ENCODE data around the gene ACD.
"Not testable (repeated sequence)": the region's sequence is repeated elsewhere in the genome, so short reads cannot be mapped to it uniquely, and the experiment has no call there.

ACD gene

GRCh38 chr16:67659675-67660563 is at the start of gene ACD:
ACD (minus strand) TSS chr16:67660260; CDS start chr16:67660220, 40 bp downstream.
- Mint-ChIP-seq H3K36me3 (peaks cover 21% of the 10 kb centered on the region), H3K27me3 (no peaks in the 10 kb centered on the region), H3K9me3 (no peaks in the 10 kb centered on the region), H3K27ac (peak within 1 kb of the TSS; percentile 90), H3K4me1 (peaks cover 50% of the 10 kb centered on the region), H3K4me3 (peak within 1 kb of the TSS; percentile 85)
- ATAC-seq = peak; percentile 82

GRCh38 chr16:67709050-67709449 is 49.0 kb upstream of the ACD start:
- H3K36me3 Mint-ChIP-seq = peaks cover 11% of the 10 kb centered on the region
- H3K27ac Mint-ChIP-seq = no peak overlapping the region
- no peaks in the 10 kb centered on the region for H3K9me3 Mint-ChIP-seq
- no peak overlapping the region for H3K4me3 Mint-ChIP-seq
- no peaks in the 10 kb centered on the region for H3K27me3 Mint-ChIP-seq
- peaks cover 28% of the 10 kb centered on the region for H3K4me1 Mint-ChIP-seq
- no peak for ATAC-seq

GRCh38 chr16:67708368-67708771 is 48.3 kb upstream of the ACD start:
- peaks cover 28% of the 10 kb centered on the region for H3K4me1 Mint-ChIP-seq
- H3K27me3 Mint-ChIP-seq = no peaks in the 10 kb centered on the region
- no peak overlapping the region for H3K4me3 Mint-ChIP-seq
- no peak for ATAC-seq
- no peaks in the 10 kb centered on the region for H3K9me3 Mint-ChIP-seq
- no peak overlapping the region for H3K27ac Mint-ChIP-seq
- peaks cover 11% of the 10 kb centered on the region for H3K36me3 Mint-ChIP-seq

GRCh38 chr16:67707790-67708189 is 47.7 kb upstream of the ACD start:
- H3K9me3 Mint-ChIP-seq = no peaks in the 10 kb centered on the region
- ATAC-seq = no peak
- no peak overlapping the region for H3K27ac Mint-ChIP-seq
- no peak overlapping the region for H3K4me3 Mint-ChIP-seq
- no peaks in the 10 kb centered on the region for H3K27me3 Mint-ChIP-seq
- peaks cover 28% of the 10 kb centered on the region for H3K4me1 Mint-ChIP-seq
- H3K36me3 Mint-ChIP-seq = peaks cover 11% of the 10 kb centered on the region

- H3K4me3 Mint-ChIP-seq = no peak overlapping the region
- H3K9me3 Mint-ChIP-seq = no peaks in the 10 kb centered on the region
- ATAC-seq = no peak
- no peak overlapping the region for H3K27ac Mint-ChIP-seq
- H3K27me3 Mint-ChIP-seq = no peaks in the 10 kb centered on the region
- peaks cover 11% of the 10 kb centered on the region for H3K36me3 Mint-ChIP-seq
- peaks cover 28% of the 10 kb centered on the region for H3K4me1 Mint-ChIP-seq
Measured at GRCh38 chr16:67707210-67707609, 47.1 kb upstream of the ACD start.

- no peaks in the 10 kb centered on the region for H3K27me3 Mint-ChIP-seq
- no peak overlapping the region for H3K4me3 Mint-ChIP-seq
- no peak for ATAC-seq
- H3K36me3 Mint-ChIP-seq = no peaks in the 10 kb centered on the region
- H3K4me1 Mint-ChIP-seq = peaks cover 21% of the 10 kb centered on the region
- H3K27ac Mint-ChIP-seq = no peak overlapping the region
- no peaks in the 10 kb centered on the region for H3K9me3 Mint-ChIP-seq
Measured at GRCh38 chr16:67704110-67704509, 44.0 kb upstream of the ACD start.

GRCh38 chr16:67703626-67704025 is 43.6 kb upstream of the ACD start:
- Mint-ChIP-seq H3K27ac (no peak overlapping the region), H3K27me3 (no peaks in the 10 kb centered on the region), H3K4me3 (no peak overlapping the region), H3K4me1 (peaks cover 16% of the 10 kb centered on the region), H3K9me3 (no peaks in the 10 kb centered on the region), H3K36me3 (peaks cover 3% of the 10 kb centered on the region)
- no peak for ATAC-seq

GRCh38 chr16:67702130-67702529 is 42.1 kb upstream of the ACD start:
- Mint-ChIP-seq H3K27me3 (no peaks in the 10 kb centered on the region), H3K36me3 (peaks cover 12% of the 10 kb centered on the region), H3K4me1 (peaks cover 14% of the 10 kb centered on the region), H3K9me3 (no peaks in the 10 kb centered on the region), H3K27ac (no peak overlapping the region), H3K4me3 (no peak overlapping the region)
- ATAC-seq = no peak

GRCh38 chr16:67701420-67701819 is 41.4 kb upstream of the ACD start:
- H3K27me3 Mint-ChIP-seq = no peaks in the 10 kb centered on the region
- no peak overlapping the region for H3K4me3 Mint-ChIP-seq
- H3K36me3 Mint-ChIP-seq = peaks cover 12% of the 10 kb centered on the region
- H3K9me3 Mint-ChIP-seq = no peaks in the 10 kb centered on the region
- ATAC-seq = no peak
- H3K27ac Mint-ChIP-seq = no peak overlapping the region
- peaks cover 14% of the 10 kb centered on the region for H3K4me1 Mint-ChIP-seq

GRCh38 chr16:67699265-67699664 is 39.2 kb upstream of the ACD start:
- no peaks in the 10 kb centered on the region for H3K27me3 Mint-ChIP-seq
- H3K36me3 Mint-ChIP-seq = peaks cover 12% of the 10 kb centered on the region
- peaks cover 7% of the 10 kb centered on the region for H3K4me1 Mint-ChIP-seq
- ATAC-seq = no peak
- H3K27ac Mint-ChIP-seq = no peak overlapping the region
- no peaks in the 10 kb centered on the region for H3K9me3 Mint-ChIP-seq
- H3K4me3 Mint-ChIP-seq = no peak overlapping the region

GRCh38 chr16:67697422-67698185 is 37.5 kb upstream of the ACD start:
- Mint-ChIP-seq H3K9me3 (no peaks in the 10 kb centered on the region), H3K27ac (no peak overlapping the region)
- no peak for ATAC-seq

GRCh38 chr16:67694611-67695010 is 34.6 kb upstream of the ACD start:
- ATAC-seq = no peak
- Mint-ChIP-seq H3K4me1 (peaks cover 10% of the 10 kb centered on the region), H3K36me3 (peaks cover 12% of the 10 kb centered on the region), H3K4me3 (no peak overlapping the region), H3K27ac (no peak overlapping the region), H3K27me3 (no peaks in the 10 kb centered on the region), H3K9me3 (no peaks in the 10 kb centered on the region)

More at GRCh38 chr16:67697422-67698185, 37.5 kb upstream of the ACD start:
- Mint-ChIP-seq H3K27me3 (no peaks in the 10 kb centered on the region), H3K36me3 (peaks cover 12% of the 10 kb centered on the region), H3K4me3 (no peak overlapping the region), H3K4me1 (peaks cover 11% of the 10 kb centered on the region)

- H3K9me3 Mint-ChIP-seq, ATAC-seq, H3K36me3 Mint-ChIP-seq, H3K27me3 Mint-ChIP-seq, H3K4me3 Mint-ChIP-seq: not testable (repeated sequence)
- Mint-ChIP-seq H3K27ac (peak overlapping the region; percentile 82), H3K4me1 (peaks cover 10% of the 10 kb centered on the region)
Measured at GRCh38 chr16:67693517-67694285, 33.6 kb upstream of the ACD start.

GRCh38 chr16:67685388-67686112 is 25.5 kb upstream of the ACD start:
- Mint-ChIP-seq H3K36me3 (peaks cover 29% of the 10 kb centered on the region), H3K4me1 (peaks cover 19% of the 10 kb centered on the region), H3K27me3 (no peaks in the 10 kb centered on the region), H3K4me3 (peak overlapping the region; percentile 2), H3K9me3 (no peaks in the 10 kb centered on the region), H3K27ac (peak overlapping the region; percentile 76)
- peak; percentile 85 for ATAC-seq

Measured in stimulated activated memory B cell treated with anti-CD40 and anti-IgM and Interleukin-4, amounts not matched to agents 10 μg/mL and 1 μg/mL and 100 μg/mL, for 72 hours (primary cell).